ENCODE results near the gene GABBR2. TPM values are rescaled to one million over a fixed set of nuclear protein-coding genes. Genes with fewer than 3 reads are reported as not detected.

Gene GABBR2
- total and polyA plus RNA-seq, 2 of the 8 experiments (the other 6 are each of a cell fraction or from before 2014, with no cell fraction given): 0.50 to 1.2 TPM

DNA sequence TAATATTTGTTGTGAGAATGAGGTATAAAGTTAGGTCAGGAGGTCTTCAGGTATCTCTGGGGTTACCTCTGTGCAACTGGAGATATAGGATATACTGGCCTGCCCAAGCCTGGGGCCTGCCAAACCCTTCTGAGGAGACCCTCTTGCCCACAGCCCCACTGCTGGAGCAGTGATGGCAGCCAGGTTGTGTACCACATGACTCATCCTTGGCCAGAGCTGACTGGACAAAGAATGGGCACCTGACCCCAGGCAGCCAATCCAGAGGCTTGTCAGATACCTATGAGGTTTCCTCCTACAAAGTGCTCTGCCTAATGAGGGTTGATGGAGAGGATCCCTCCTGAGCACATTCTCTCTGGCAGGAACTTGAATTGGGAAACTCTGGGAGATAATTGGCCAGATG lies 397.2 kb downstream of the GABBR2 start:
- no peak overlapping the region for H3K9ac ChIP-seq (replicated peaks in 1 of 4; ENCODE audit: extremely low read depth in 1 of 4, low read depth in 3 of 4, low read length in 3 of 4)
- TF ChIP-seq ATF2 (IDR thresholded peaks at IDR 0.05; ENCODE audit: low read length) (no peak), HDAC2 (IDR thresholded peaks at IDR 0.05; ENCODE audit: borderline replicate concordance in 1 of 2, low read depth in 2 of 2, low read length in 2 of 2) (no peak), POLR2AphosphoS5 (IDR thresholded peaks at IDR 0.05; ENCODE audit: low read depth, low read length) (no peak), POU5F1 (IDR thresholded peaks at IDR 0.05; ENCODE audit: low read depth, low read length) (no peak)
- TF ChIP-seq, protein P1, sequence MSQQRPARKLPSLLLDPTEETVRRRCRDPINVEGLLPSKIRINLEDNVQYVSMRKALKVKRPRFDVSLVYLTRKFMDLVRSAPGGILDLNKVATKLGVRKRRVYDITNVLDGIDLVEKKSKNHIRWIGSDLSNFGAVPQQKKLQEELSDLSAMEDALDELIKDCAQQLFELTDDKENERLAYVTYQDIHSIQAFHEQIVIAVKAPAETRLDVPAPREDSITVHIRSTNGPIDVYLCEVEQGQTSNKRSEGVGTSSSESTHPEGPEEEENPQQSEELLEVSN (IDR thresholded peaks at IDR 0.05): no peak
- H3K79me1 ChIP-seq (ENCODE audit: low read depth, low read length): no peaks in the 10 kb centered on the region
- H3K4me2 ChIP-seq (ENCODE audit: insufficient read depth in 1 of 2, low read depth in 2 of 2, low read length in 2 of 2): no peak overlapping the region
- H3K4ac ChIP-seq (replicated peaks; ENCODE audit: insufficient read length, low read depth, low read length): no peak overlapping the region
- no peak overlapping the region for H2AK5ac ChIP-seq (ENCODE audit: low read depth, low read length)
- no peak overlapping the region for H3K18ac ChIP-seq (ENCODE audit: extremely low read depth, low read length)
- H3K36me3 ChIP-seq (ENCODE audit: control insufficient read depth in 2 of 4, insufficient read depth in 4 of 4, low read length in 3 of 4): no peaks in the 10 kb centered on the region; a peak in 1 of 8 replicates
- H2BK12ac ChIP-seq (ENCODE audit: low read depth, low read length): no peak overlapping the region
- H4K91ac ChIP-seq (replicated peaks; ENCODE audit: insufficient read length, low read length): no peak overlapping the region
- H2BK120ac ChIP-seq (replicated peaks; ENCODE audit: low read depth, low read length): no peak overlapping the region
- POLR2A ChIA-PET (ENCODE audit: partially characterized antibody): no interaction called here
- H3K79me2 ChIP-seq (ENCODE audit: control insufficient read depth in 1 of 2, insufficient read depth in 2 of 2, low read length in 2 of 2): no peaks in the 10 kb centered on the region
- H3K56ac ChIP-seq (replicated peaks; ENCODE audit: insufficient read length, low read depth, low read length): no peak overlapping the region
- no peak overlapping the region for H3K4me3 ChIP-seq (ENCODE audit: extremely low read depth in 1 of 4, insufficient read depth in 2 of 4, low read depth in 3 of 4, low read length in 4 of 4)
- peaks cover 0 to 9% (median 7%) of the 10 kb centered on the region in 4 experiments; a peak in 5 of 7 replicates for H3K4me1 ChIP-seq (replicated peaks in 1 of 4; ENCODE audit: control insufficient read depth in 3 of 4, insufficient read depth in 4 of 4, low read length in 3 of 4)
- DNase-seq (ENCODE audit: low read depth in 1 of 2, low spot score in 2 of 2): no peak
- no peaks in the 10 kb centered on the region for H3K23me2 ChIP-seq (ENCODE audit: low read depth, low read length)
- no peak overlapping the region for H3K27ac ChIP-seq (ENCODE audit: low read depth, low read length)
- no peaks in the 10 kb centered on the region for H4K20me1 ChIP-seq (replicated peaks in 1 of 2; ENCODE audit: control insufficient read depth in 1 of 2, insufficient read depth in 2 of 2, low read length in 2 of 2)
- H3K23ac ChIP-seq (ENCODE audit: insufficient read length): no peak overlapping the region
- no peak overlapping the region for H2BK20ac ChIP-seq (ENCODE audit: low read length)
- no peak overlapping the region for H3K14ac ChIP-seq (ENCODE audit: insufficient read length)
- CTCF ChIA-PET (ENCODE audit: partially characterized antibody): no interaction called here
- no peak for FAIRE-seq
- no peak overlapping the region for H2AFZ ChIP-seq (ENCODE audit: low read length)
- no peaks in the 10 kb centered on the region for H3K27me3 ChIP-seq (replicated peaks in 1 of 4; ENCODE audit: control insufficient read depth in 3 of 4, extremely low read depth in 1 of 4, insufficient read depth in 3 of 4, low read length in 3 of 4)
- no peak overlapping the region for H2BK15ac ChIP-seq (ENCODE audit: low read length)
- H4K5ac ChIP-seq (ENCODE audit: insufficient read length, low read depth, low read length): no peak overlapping the region
- no peak overlapping the region for H2BK5ac ChIP-seq (ENCODE audit: low read depth, low read length)
- H4K8ac ChIP-seq (ENCODE audit: extremely low read depth, insufficient read depth, low read length): no peak overlapping the region
- H3K9me3 ChIP-seq (ENCODE audit: insufficient read depth in 2 of 2, low read depth in 1 of 2, low read length in 1 of 2): no peaks in the 10 kb centered on the region

Data from H1 (cell line).